MM.1S (cell line): ENCODE results near the gene UNC5CL.

ENCODE experiments used
- DNase-seq: peaks from one replicate; pipeline ENCODE4 v3.0.0-alpha.2; 2015
- H2AFZ ChIP-seq: fragments of 300-600 bp; sonication (generic); 2 replicates; pipeline ENCODE4 v1.6.0; 2016; ENCODE audit warnings: antibody characterized with exemption, low read length
- H3F3A ChIP-seq: fragments of 300-600 bp; sonication (generic); 2 replicates; pipeline ENCODE4 v1.6.1; 2016; ENCODE audit warnings: mild to moderate bottlenecking, antibody characterized with exemption, low read length, moderate library complexity, mixed read lengths; ENCODE audit not compliant: insufficient read depth
- H3K27ac ChIP-seq: fragments of 300-600 bp; sonication (generic); 2 replicates; pipeline ENCODE4 v1.5.1; 2016; ENCODE audit warnings: mild to moderate bottlenecking, low read length
- H3K27me3 ChIP-seq: fragments of 300-600 bp; sonication (generic); replicated peaks from 2 replicates; pipeline ENCODE4 v1.6.0; 2016; ENCODE audit warnings: low read length; ENCODE audit not compliant: insufficient read depth
- H3K36me3 ChIP-seq: fragments of 300-600 bp; sonication (generic); replicated peaks from 2 replicates; pipeline ENCODE4 v1.6.1; 2016; ENCODE audit warnings: mild to moderate bottlenecking, low read length, mixed read lengths; ENCODE audit not compliant: insufficient read depth
- H3K4me1 ChIP-seq: fragments of 300-600 bp; sonication (generic); 2 replicates; pipeline ENCODE4 v1.6.1; 2016; ENCODE audit warnings: low read length, mixed read lengths
- H3K4me2 ChIP-seq: fragments of 300-600 bp; sonication (generic); 2 replicates; pipeline ENCODE4 v1.6.0; 2016; ENCODE audit warnings: low read depth, low read length
- H3K4me3 ChIP-seq: fragments of 300-600 bp; sonication (generic); 2 replicates; pipeline ENCODE4 v1.5.1; 2016; ENCODE audit warnings: low read length, mixed read lengths
- H3K79me2 ChIP-seq: fragments of 300-600 bp; sonication (generic); 2 replicates; pipeline ENCODE4 v1.6.1; 2016; ENCODE audit warnings: mixed run types, low read length, mixed read lengths
- H3K9ac ChIP-seq: fragments of 300-600 bp; sonication (generic); 2 replicates; pipeline ENCODE4 v1.6.1; 2016; ENCODE audit warnings: low read length, mixed read lengths
- H3K9me2 ChIP-seq: fragments of 300-600 bp; sonication (generic); replicated peaks from 2 replicates; pipeline ENCODE4 v1.6.1; 2016; ENCODE audit warnings: mild to moderate bottlenecking, low read length, mixed read lengths; ENCODE audit not compliant: insufficient read depth
- H3K9me3 ChIP-seq: fragments of 300-600 bp; sonication (generic); replicated peaks from 2 replicates; pipeline ENCODE4 v1.6.1; 2016; ENCODE audit warnings: mild to moderate bottlenecking, low read length, mixed read lengths; ENCODE audit not compliant: insufficient read depth
- H4K20me1 ChIP-seq: fragments of 300-600 bp; sonication (generic); 2 replicates; pipeline ENCODE4 v1.6.1; 2016; ENCODE audit warnings: mild to moderate bottlenecking, low read length, moderate library complexity, mixed read lengths; ENCODE audit not compliant: insufficient read depth
- EZH2 ChIP-seq: fragments of 300-600 bp; sonication (generic); optimal IDR thresholded peaks from 2 replicates; pipeline ENCODE3; 2017; ENCODE audit warnings: low read depth, mild to moderate bottlenecking, antibody characterized with exemption, low read length, mixed read lengths
- EZH2phosphoT487 ChIP-seq: fragments of 300-600 bp; sonication (generic); IDR thresholded peaks from 2 replicates; pipeline ENCODE4 v1.6.1; 2018; ENCODE audit warnings: antibody characterized with exemption, low read length
- TF ChIP-seq, protein P1 (sequence below): fragments of 300-600 bp; sonication (generic); IDR thresholded peaks from 2 replicates; pipeline ENCODE4 v1.5.1; 2016; ENCODE audit warnings: antibody characterized with exemption, low read length, mixed read lengths

UNC5CL gene

DNA sequence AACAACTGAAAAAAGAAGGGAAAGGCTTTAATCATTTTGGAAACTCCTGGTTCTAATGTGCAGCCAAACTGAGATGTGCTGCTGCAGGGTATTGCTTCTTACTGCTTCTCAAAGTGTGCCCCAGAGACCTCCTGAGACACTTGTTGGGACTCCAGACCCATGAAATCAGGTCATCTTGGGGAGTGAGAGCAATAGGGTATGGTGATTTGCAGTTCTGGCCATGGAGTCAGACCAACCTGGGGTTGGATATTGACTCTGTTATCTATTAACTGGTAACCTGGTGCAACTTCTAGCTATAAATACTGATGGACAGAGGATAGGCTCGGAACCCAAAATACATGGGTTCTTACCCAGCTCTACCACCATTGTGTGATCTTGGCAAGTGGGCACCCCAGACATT lies 7.1 kb upstream of the UNC5CL start:
- Histone ChIP-seq H2AFZ (no peak overlapping the region), H3K9me3 (no peaks in the 10 kb centered on the region), H3K9ac (no peak overlapping the region), H3K36me3 (no peaks in the 10 kb centered on the region), H3F3A (no peaks in the 10 kb centered on the region), H3K4me3 (no peak overlapping the region), H3K27me3 (no peaks in the 10 kb centered on the region), H3K4me2 (no peak overlapping the region), H3K4me1 (no peaks in the 10 kb centered on the region), H3K27ac (no peak overlapping the region), H3K9me2 (no peaks in the 10 kb centered on the region), H4K20me1 (no peaks in the 10 kb centered on the region), H3K79me2 (no peaks in the 10 kb centered on the region)
- TF ChIP-seq, protein P1, sequence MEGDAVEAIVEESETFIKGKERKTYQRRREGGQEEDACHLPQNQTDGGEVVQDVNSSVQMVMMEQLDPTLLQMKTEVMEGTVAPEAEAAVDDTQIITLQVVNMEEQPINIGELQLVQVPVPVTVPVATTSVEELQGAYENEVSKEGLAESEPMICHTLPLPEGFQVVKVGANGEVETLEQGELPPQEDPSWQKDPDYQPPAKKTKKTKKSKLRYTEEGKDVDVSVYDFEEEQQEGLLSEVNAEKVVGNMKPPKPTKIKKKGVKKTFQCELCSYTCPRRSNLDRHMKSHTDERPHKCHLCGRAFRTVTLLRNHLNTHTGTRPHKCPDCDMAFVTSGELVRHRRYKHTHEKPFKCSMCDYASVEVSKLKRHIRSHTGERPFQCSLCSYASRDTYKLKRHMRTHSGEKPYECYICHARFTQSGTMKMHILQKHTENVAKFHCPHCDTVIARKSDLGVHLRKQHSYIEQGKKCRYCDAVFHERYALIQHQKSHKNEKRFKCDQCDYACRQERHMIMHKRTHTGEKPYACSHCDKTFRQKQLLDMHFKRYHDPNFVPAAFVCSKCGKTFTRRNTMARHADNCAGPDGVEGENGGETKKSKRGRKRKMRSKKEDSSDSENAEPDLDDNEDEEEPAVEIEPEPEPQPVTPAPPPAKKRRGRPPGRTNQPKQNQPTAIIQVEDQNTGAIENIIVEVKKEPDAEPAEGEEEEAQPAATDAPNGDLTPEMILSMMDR, result no peak
- TF ChIP-seq EZH2phosphoT487, result no peak
- TF ChIP-seq EZH2, result no peak
- DNase-seq, result no peak

DNA sequence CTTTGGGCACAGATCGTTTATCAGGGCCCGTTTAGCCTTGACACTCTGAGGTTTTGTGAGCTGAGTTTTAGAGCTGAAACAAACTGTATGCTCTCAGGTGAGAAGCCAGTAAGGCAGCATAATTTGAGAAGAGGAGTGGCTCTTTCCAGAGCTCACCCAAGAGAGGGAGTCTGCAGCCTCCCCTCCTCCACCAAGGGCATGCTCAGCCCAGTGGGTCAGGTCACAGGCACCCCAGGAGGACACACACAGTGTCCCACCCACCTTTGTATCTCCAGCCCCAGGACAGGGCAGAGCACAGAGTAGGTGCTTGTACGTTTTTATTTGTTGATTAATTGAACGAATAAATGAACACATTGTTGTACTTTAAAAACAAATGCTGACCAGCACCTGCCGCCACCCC lies 6.6 kb upstream of the UNC5CL start:
- Histone ChIP-seq H3K9me2 (no peaks in the 10 kb centered on the region), H3K9ac (no peak overlapping the region), H3K27ac (no peak overlapping the region), H3K4me1 (no peaks in the 10 kb centered on the region), H3K4me2 (no peak overlapping the region), H3K27me3 (no peaks in the 10 kb centered on the region), H3K36me3 (no peaks in the 10 kb centered on the region), H4K20me1 (no peaks in the 10 kb centered on the region), H3K79me2 (no peaks in the 10 kb centered on the region), H2AFZ (no peak overlapping the region), H3F3A (no peaks in the 10 kb centered on the region), H3K4me3 (no peak overlapping the region), H3K9me3 (no peaks in the 10 kb centered on the region)
- TF ChIP-seq, protein P1, result no peak
- no peak for TF ChIP-seq EZH2
- TF ChIP-seq EZH2phosphoT487, result no peak
- DNase-seq, result no peak

DNA sequence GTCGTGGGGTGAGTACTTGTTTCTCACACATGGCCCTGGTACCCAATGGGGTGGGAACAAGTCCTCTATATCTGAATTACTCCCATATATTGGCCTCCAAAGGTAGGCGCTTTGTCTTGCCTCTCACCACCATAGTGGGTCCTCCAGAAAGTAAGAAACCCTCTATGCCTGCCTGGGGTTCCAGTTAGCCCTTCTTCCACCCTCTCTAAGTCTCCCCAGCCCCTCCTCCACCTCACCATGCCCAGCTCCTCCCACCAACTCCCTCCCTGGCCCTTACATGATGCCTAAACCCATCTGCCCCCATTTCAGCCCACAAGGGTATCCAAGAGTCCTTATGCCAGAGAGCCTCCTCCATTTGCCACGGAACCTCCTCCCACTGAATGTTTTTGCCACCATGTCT lies 4.1 kb upstream of the UNC5CL start:
- Histone ChIP-seq H3K9me3 (no peaks in the 10 kb centered on the region), H3K79me2 (no peaks in the 10 kb centered on the region), H2AFZ (no peak overlapping the region), H3K9me2 (no peaks in the 10 kb centered on the region), H3K36me3 (no peaks in the 10 kb centered on the region), H3K27ac (no peak overlapping the region), H3K4me1 (no peaks in the 10 kb centered on the region), H3K9ac (no peak overlapping the region), H4K20me1 (no peaks in the 10 kb centered on the region), H3F3A (no peaks in the 10 kb centered on the region), H3K4me2 (no peak overlapping the region), H3K27me3 (no peaks in the 10 kb centered on the region), H3K4me3 (no peak overlapping the region)
- TF ChIP-seq EZH2 (no peak), EZH2phosphoT487 (no peak)
- TF ChIP-seq, protein P1, result no peak
- no peak for DNase-seq
